ENCODE results near the gene RERGL.
"Not testable (repeated sequence)": the region's sequence is repeated elsewhere in the genome, so short reads cannot be mapped to it uniquely, and the experiment has no call there.

RERGL gene

GRCh38 chr12:18090093-18090492 lies at the start of gene RERGL:
Gene RERGL (minus strand): TSS chr12:18090193. CDS start chr12:18090140, 53 bp downstream.
- DNase-seq: no peak

- no peak for DNase-seq
These were observed 49.3 kb upstream of the RERGL start for GRCh38 chr12:18139254-18139653.

GRCh38 chr12:18135509-18135908 lies 45.5 kb upstream of the RERGL start:
- DNase-seq: no peak

- DNase-seq: no peak
These were observed 45.1 kb upstream of the RERGL start for GRCh38 chr12:18135086-18135485.

GRCh38 chr12:18130851-18131250 lies 40.9 kb upstream of the RERGL start:
- no peak for DNase-seq

- no peak for DNase-seq
These were observed 33.7 kb upstream of the RERGL start for GRCh38 chr12:18123707-18124106.

- no peak for DNase-seq
These were observed 30.9 kb upstream of the RERGL start for GRCh38 chr12:18120899-18121298.

GRCh38 chr12:18108611-18109010 lies 18.6 kb upstream of the RERGL start:
- DNase-seq: no peak

- DNase-seq: no peak
These were observed 13.6 kb upstream of the RERGL start for GRCh38 chr12:18103624-18104023.

GRCh38 chr12:18101043-18101442 lies 11.1 kb upstream of the RERGL start:
- no peak for DNase-seq

GRCh38 chr12:18084080-18084479 lies 5.9 kb downstream of the RERGL start:
- no peak for DNase-seq

- DNase-seq: no peak
These were observed 10.3 kb downstream of the RERGL start for GRCh38 chr12:18079541-18080246.

- no peak for DNase-seq
These were observed 16.0 kb downstream of the RERGL start for GRCh38 chr12:18074001-18074400.

- DNase-seq: no peak
These were observed 17.3 kb downstream of the RERGL start for GRCh38 chr12:18072723-18073122.

- no peak for DNase-seq
These were observed 18.7 kb downstream of the RERGL start for GRCh38 chr12:18071336-18071735.

GRCh38 chr12:18068355-18068754 lies 21.6 kb downstream of the RERGL start:
- no peak for DNase-seq

GRCh38 chr12:18066666-18067065 lies 23.3 kb downstream of the RERGL start:
- no peak for DNase-seq

- not testable (repeated sequence) for DNase-seq
These were observed 27.1 kb downstream of the RERGL start for GRCh38 chr12:18062867-18063266.

- no peak for DNase-seq
These were observed 32.9 kb downstream of the RERGL start for GRCh38 chr12:18057051-18057450.

- no peak for DNase-seq
These were observed 34.9 kb downstream of the RERGL start for GRCh38 chr12:18054925-18055619.

- DNase-seq: no peak
These were observed 44.5 kb downstream of the RERGL start for GRCh38 chr12:18045446-18045992.

GRCh38 chr12:18040060-18040742 lies 49.8 kb downstream of the RERGL start:
- DNase-seq: not testable (repeated sequence)
